ENCODE results near the gene SLC10A1.

SLC10A1 gene

GRCh38 chr14:69811227-69811867, 14.3 kb upstream of the SLC10A1 start:
- DNase-seq (ENCODE audit: extremely low read depth in 1 of 2, low read depth in 1 of 2) = no peak

DNA sequence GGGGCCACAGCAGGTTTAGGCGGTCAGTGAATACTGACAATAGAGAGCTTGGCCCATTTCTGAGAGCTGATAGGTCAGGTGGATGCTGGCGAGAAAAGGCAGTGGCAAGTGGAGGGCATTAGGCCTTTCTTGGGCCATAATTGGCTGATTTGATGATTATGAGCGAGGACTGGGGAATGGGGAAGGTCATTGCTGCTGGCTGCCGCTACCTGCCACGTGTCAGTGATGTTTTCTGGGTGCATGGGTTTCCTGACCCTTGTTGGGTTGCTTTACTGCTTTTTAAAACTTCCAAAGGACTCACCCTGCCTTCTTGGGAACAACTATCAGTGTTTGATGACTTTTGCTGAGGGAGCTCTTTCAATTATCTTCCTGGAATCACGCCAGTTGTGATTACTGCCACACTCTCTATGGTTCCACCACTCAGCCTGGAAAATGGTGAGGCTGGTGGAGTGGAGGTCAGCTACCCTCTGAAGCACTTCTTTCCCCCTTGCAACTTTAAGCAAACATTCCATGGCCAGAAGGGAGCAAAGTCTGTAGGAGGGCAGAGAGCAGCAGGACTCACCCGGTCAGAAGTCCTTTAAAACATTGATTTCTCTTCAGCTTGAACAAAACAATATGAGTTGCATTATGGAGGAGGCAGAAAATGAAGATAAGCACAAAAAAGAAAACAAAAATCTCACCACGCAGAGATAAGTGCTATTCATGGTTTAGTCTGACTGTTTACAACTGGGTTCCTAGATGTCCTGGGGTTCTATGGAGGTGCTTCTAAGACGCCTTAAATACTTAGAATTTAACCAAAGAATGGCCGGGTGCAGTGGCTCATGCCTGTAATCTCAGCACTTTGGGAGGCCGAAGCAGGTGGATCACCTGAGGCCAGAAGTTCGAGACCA, 12.1 kb upstream of the SLC10A1 start:
- DNase-seq (ENCODE audit: extremely low read depth in 1 of 2, low read depth in 1 of 2) = no peak

DNA sequence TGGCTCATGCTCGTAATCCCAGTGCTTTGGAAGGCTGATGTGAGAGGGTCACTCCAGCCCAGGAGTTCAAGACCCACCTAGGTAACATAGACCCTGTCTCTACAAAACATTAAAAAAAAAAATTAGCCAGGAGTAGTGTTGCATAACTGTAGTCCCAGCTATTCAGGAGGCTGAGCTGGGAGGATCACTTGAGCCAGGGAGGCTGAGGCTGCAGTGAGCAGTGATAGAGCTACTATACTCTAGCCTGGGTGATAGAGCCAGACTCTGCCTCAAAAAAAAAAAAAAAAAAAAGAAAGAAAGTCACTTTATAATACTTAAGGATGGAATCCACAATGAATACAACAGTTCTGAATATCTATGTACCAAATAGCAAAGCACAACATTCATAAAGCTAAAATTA, 10.2 kb upstream of the SLC10A1 start:
- no peak for DNase-seq (ENCODE audit: extremely low read depth in 1 of 2, low read depth in 1 of 2)

- DNase-seq (ENCODE audit: extremely low read depth in 1 of 2, low read depth in 1 of 2) = no peak
These were observed 7.9 kb upstream of the SLC10A1 start for GRCh38 chr14:69804902-69805301.

- DNase-seq (ENCODE audit: extremely low read depth in 1 of 2, low read depth in 1 of 2) = no peak
These were observed 6.7 kb upstream of the SLC10A1 start for GRCh38 chr14:69803753-69804152.

- no peak for DNase-seq (ENCODE audit: extremely low read depth in 1 of 2, low read depth in 1 of 2)
These were observed 1.3 kb upstream of the SLC10A1 start for GRCh38 chr14:69798339-69798735.

- DNase-seq (ENCODE audit: extremely low read depth in 1 of 2, low read depth in 1 of 2) = no peak
These were observed 715 bp upstream of the SLC10A1 start for GRCh38 chr14:69797573-69798338.

GRCh38 chr14:69795691-69796090, 1.4 kb downstream of the SLC10A1 start:
- no peak for DNase-seq (ENCODE audit: extremely low read depth in 1 of 2, low read depth in 1 of 2)

- DNase-seq (ENCODE audit: extremely low read depth in 1 of 2, low read depth in 1 of 2) = no peak
These were observed 2.2 kb downstream of the SLC10A1 start for GRCh38 chr14:69794791-69795190.

- no peak for DNase-seq (ENCODE audit: extremely low read depth in 1 of 2, low read depth in 1 of 2)
These were observed 4.1 kb downstream of the SLC10A1 start for GRCh38 chr14:69792887-69793421.

GRCh38 chr14:69789118-69789640, 7.9 kb downstream of the SLC10A1 start:
- DNase-seq (ENCODE audit: extremely low read depth in 1 of 2, low read depth in 1 of 2) = no peak

- no peak for DNase-seq (ENCODE audit: extremely low read depth in 1 of 2, low read depth in 1 of 2)
These were observed 10.4 kb downstream of the SLC10A1 start for GRCh38 chr14:69786603-69787002.

DNA sequence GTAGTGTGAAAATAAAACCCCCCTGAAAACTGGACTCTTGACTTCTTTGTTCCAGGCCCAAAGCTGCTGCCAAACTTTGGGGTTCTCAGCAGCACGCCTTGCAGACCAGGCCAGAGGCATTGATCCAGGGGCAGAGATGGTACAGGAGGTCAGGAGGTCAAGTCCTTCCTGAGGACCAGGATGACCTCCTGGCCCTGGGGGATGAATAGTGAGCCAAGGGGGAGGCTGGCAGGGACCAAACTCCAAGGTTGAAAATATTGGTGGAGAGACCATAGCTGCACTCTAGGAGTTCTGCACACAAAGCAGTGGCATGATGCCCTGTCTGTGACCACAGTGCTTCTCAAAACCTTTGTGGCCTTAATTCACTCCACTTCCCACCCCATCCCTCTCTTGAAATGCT, 12.1 kb downstream of the SLC10A1 start:
- DNase-seq (ENCODE audit: extremely low read depth in 1 of 2, low read depth in 1 of 2) = no peak

GRCh38 chr14:69780952-69781351, 16.1 kb downstream of the SLC10A1 start:
- no peak for DNase-seq (ENCODE audit: extremely low read depth in 1 of 2, low read depth in 1 of 2)

- DNase-seq (ENCODE audit: extremely low read depth in 1 of 2, low read depth in 1 of 2) = no peak
These were observed 16.9 kb downstream of the SLC10A1 start for GRCh38 chr14:69780092-69780491.

- DNase-seq (ENCODE audit: extremely low read depth in 1 of 2, low read depth in 1 of 2) = no peak
These were observed 18.0 kb downstream of the SLC10A1 start for GRCh38 chr14:69779088-69779487.

- no peak for DNase-seq (ENCODE audit: extremely low read depth in 1 of 2, low read depth in 1 of 2)
These were observed 20.1 kb downstream of the SLC10A1 start for GRCh38 chr14:69776875-69777453.

GRCh38 chr14:69775012-69775411, 22.0 kb downstream of the SLC10A1 start:
- no peak for DNase-seq (ENCODE audit: extremely low read depth in 1 of 2, low read depth in 1 of 2)

GRCh38 chr14:69773571-69774276, 23.3 kb downstream of the SLC10A1 start:
- no peak for DNase-seq (ENCODE audit: extremely low read depth in 1 of 2, low read depth in 1 of 2)

All from stimulated activated CD8-positive, alpha-beta memory T cell treated with anti-CD3 and anti-CD28 coated beads, Interleukin-7, amount 100 ng/mL, for 48 hours (primary cell).